GM19025 (cell line): Measurements from ENCODE around the gene DPF3.
"Not testable (repeated sequence)": the region's sequence is repeated elsewhere in the genome, so short reads cannot be mapped to it uniquely, and the experiment has no call there.

Experiments
- ATAC-seq: cut with Tn5 transposase; IDR thresholded peaks from one replicate; pipeline ENCODE4 v1.9.1; 2021; ENCODE audit warnings: mild to moderate bottlenecking, low read depth, moderate library complexity; ENCODE audit not compliant: unreplicated experiment

DPF3 gene

GRCh38 chr14:72777636-72778035 is 116.3 kb downstream of the DPF3 start:
- ATAC-seq: no peak

- no peak for ATAC-seq
Measured at GRCh38 chr14:72776701-72777261, 117.1 kb downstream of the DPF3 start.

- ATAC-seq: no peak
Measured at GRCh38 chr14:72775923-72776554, 117.9 kb downstream of the DPF3 start.

GRCh38 chr14:72774894-72775620 is 118.8 kb downstream of the DPF3 start:
- ATAC-seq: no peak

- no peak for ATAC-seq
Measured at GRCh38 chr14:72774141-72774540, 119.8 kb downstream of the DPF3 start.

- ATAC-seq: no peak
Measured at GRCh38 chr14:72771561-72771960, 122.3 kb downstream of the DPF3 start.

GRCh38 chr14:72766296-72766695 is 127.6 kb downstream of the DPF3 start:
- no peak for ATAC-seq

- ATAC-seq: no peak
Measured at GRCh38 chr14:72763892-72764291, 130.0 kb downstream of the DPF3 start.

GRCh38 chr14:72759670-72760069 is 134.2 kb downstream of the DPF3 start:
- ATAC-seq: no peak

- ATAC-seq: no peak
Measured at GRCh38 chr14:72758993-72759392, 134.9 kb downstream of the DPF3 start.

GRCh38 chr14:72758420-72758819 is 135.5 kb downstream of the DPF3 start:
- no peak for ATAC-seq

GRCh38 chr14:72756967-72757366 is 136.9 kb downstream of the DPF3 start:
- no peak for ATAC-seq

GRCh38 chr14:72755766-72756165 is 138.1 kb downstream of the DPF3 start:
- ATAC-seq: no peak

GRCh38 chr14:72754949-72755348 is 139.0 kb downstream of the DPF3 start:
- ATAC-seq: no peak

GRCh38 chr14:72753879-72754400 is 140.0 kb downstream of the DPF3 start:
- ATAC-seq: no peak

- no peak for ATAC-seq
Measured at GRCh38 chr14:72753044-72753710, 140.7 kb downstream of the DPF3 start.

- ATAC-seq: no peak
Measured at GRCh38 chr14:72752034-72752412, 141.9 kb downstream of the DPF3 start.

GRCh38 chr14:72751276-72752033 is 142.4 kb downstream of the DPF3 start:
- ATAC-seq: no peak

GRCh38 chr14:72748921-72749320 is 145.0 kb downstream of the DPF3 start:
- not testable (repeated sequence) for ATAC-seq

GRCh38 chr14:72747652-72748051 is 146.2 kb downstream of the DPF3 start:
- ATAC-seq: no peak
